ENCODE results near the gene AGPAT2.
A peak's percentile ranks its signal among the peaks of the same experiment; 100 is the strongest.

Gene AGPAT2

GRCh38 chr9:136686794-136687711, at the start of gene AGPAT2:
TSS of gene AGPAT2 (minus strand) at chr9:136687457. CDS start at chr9:136687357, 100 bp downstream.
- DNase-seq (ENCODE audit: low spot score) = peak; percentile 93

GRCh38 chr9:136735812-136736480, 48.7 kb upstream of the AGPAT2 start:
- no peak for DNase-seq (ENCODE audit: low spot score)

GRCh38 chr9:136734837-136735496, 47.7 kb upstream of the AGPAT2 start:
- DNase-seq (ENCODE audit: low spot score) = no peak

GRCh38 chr9:136733611-136734010, 46.4 kb upstream of the AGPAT2 start:
- DNase-seq (ENCODE audit: low spot score) = no peak

- no peak for DNase-seq (ENCODE audit: low spot score)
Observed at GRCh38 chr9:136732444-136733178, 45.4 kb upstream of the AGPAT2 start.

GRCh38 chr9:136729926-136730325, 42.7 kb upstream of the AGPAT2 start:
- no peak for DNase-seq (ENCODE audit: low spot score)

GRCh38 chr9:136729144-136729543, 41.9 kb upstream of the AGPAT2 start:
- no peak for DNase-seq (ENCODE audit: low spot score)

- DNase-seq (ENCODE audit: low spot score) = peak; percentile 79
Observed at GRCh38 chr9:136728548-136729123, 41.4 kb upstream of the AGPAT2 start.

- DNase-seq (ENCODE audit: low spot score) = peak; percentile 94
Observed at GRCh38 chr9:136728080-136728547, 40.9 kb upstream of the AGPAT2 start.

GRCh38 chr9:136726631-136727191, 39.5 kb upstream of the AGPAT2 start:
- DNase-seq (ENCODE audit: low spot score) = peak; percentile 80

- DNase-seq (ENCODE audit: low spot score) = no peak
Observed at GRCh38 chr9:136726118-136726517, 38.9 kb upstream of the AGPAT2 start.

GRCh38 chr9:136725612-136726011, 38.4 kb upstream of the AGPAT2 start:
- DNase-seq (ENCODE audit: low spot score) = no peak

- DNase-seq (ENCODE audit: low spot score) = no peak
Observed at GRCh38 chr9:136724772-136725171, 37.5 kb upstream of the AGPAT2 start.

- DNase-seq (ENCODE audit: low spot score) = no peak
Observed at GRCh38 chr9:136723989-136724388, 36.7 kb upstream of the AGPAT2 start.

- no peak for DNase-seq (ENCODE audit: low spot score)
Observed at GRCh38 chr9:136723362-136723976, 36.2 kb upstream of the AGPAT2 start.

- no peak for DNase-seq (ENCODE audit: low spot score)
Observed at GRCh38 chr9:136722969-136723356, 35.7 kb upstream of the AGPAT2 start.

- DNase-seq (ENCODE audit: low spot score) = no peak
Observed at GRCh38 chr9:136722093-136722968, 35.1 kb upstream of the AGPAT2 start.

GRCh38 chr9:136721339-136722092, 34.3 kb upstream of the AGPAT2 start:
- peak; percentile 54 for DNase-seq (ENCODE audit: low spot score)

- peak; percentile 34 for DNase-seq (ENCODE audit: low spot score)
Observed at GRCh38 chr9:136720898-136721338, 33.7 kb upstream of the AGPAT2 start.

All from HuH-7.5 (cell line).